H1 (cell line): Measurements from ENCODE around the gene GMCL1.
"Not testable (repeated sequence)": the region's sequence is repeated elsewhere in the genome, so short reads cannot be mapped to it uniquely, and the experiment has no call there.

Experiments used
- CEBPB ChIP-seq: IDR thresholded peaks from 2 replicates; pipeline ENCODE4 v1.6.1; 2012; ENCODE audit warnings: low read depth, low read length
- EP300 ChIP-seq, 2 experiments: IDR thresholded peaks; 1 replicate in 1 of 2; 2 replicates in 1 of 2; pipeline ENCODE4 v1.6.1; 2011 to 2012; ENCODE audit warnings: low read depth in 2 of 2, low read length in 2 of 2, mild to moderate bottlenecking in 2 of 2, borderline replicate concordance in 1 of 2, inconsistent platforms in 1 of 2, moderate library complexity in 1 of 2
- EZH2 ChIP-seq: fragments of 200-600 bp; sonication (generic); IDR thresholded peaks from 2 replicates; pipeline ENCODE4 v1.7.1; 2012; ENCODE audit warnings: low read depth, mild to moderate bottlenecking, moderate library complexity, low read length, inconsistent platforms; ENCODE audit not compliant: severe bottlenecking
- POLR2A ChIP-seq, 2 experiments: IDR thresholded peaks; 1 replicate in 1 of 2; 2 replicates in 1 of 2; pipeline ENCODE4 v1.6.1; 2011; ENCODE audit warnings: low read depth in 2 of 2, low read length in 2 of 2, mild to moderate bottlenecking in 2 of 2; ENCODE audit errors: control extremely low read depth in 1 of 2
- POLR2AphosphoS5 ChIP-seq: IDR thresholded peaks from 2 replicates; pipeline ENCODE4 v1.6.1; 2011; ENCODE audit warnings: low read depth, low read length
- RFX5 ChIP-seq: IDR thresholded peaks from 2 replicates; pipeline ENCODE4 v1.6.1; 2011; ENCODE audit warnings: low read depth, low read length, improper control_type of control experiment, borderline replicate concordance
- SIX5 ChIP-seq: IDR thresholded peaks from 2 replicates; pipeline ENCODE4 v1.6.1; 2011; ENCODE audit warnings: mild to moderate bottlenecking, low read depth, low read length
- SP4 ChIP-seq: IDR thresholded peaks from 2 replicates; pipeline ENCODE4 v1.6.1; 2012; ENCODE audit warnings: low read length, inconsistent platforms
- ZNF274 ChIP-seq: IDR thresholded peaks from 2 replicates; pipeline ENCODE4 v1.7.0; 2012; ENCODE audit warnings: low read length, borderline replicate concordance; ENCODE audit errors: extremely low read depth
- TF ChIP-seq, protein P1 (sequence below), 3 experiments: IDR thresholded peaks; 1 replicate in 2 of 3; 2 replicates in 1 of 3; pipeline versions ENCODE4 v1.5.1 to v1.6.1; 2011; ENCODE audit warnings: low read length in 3 of 3, mild to moderate bottlenecking in 3 of 3, inconsistent platforms in 2 of 3, low read depth in 1 of 3, moderate library complexity in 1 of 3; ENCODE audit not compliant: insufficient read depth in 1 of 3; ENCODE audit errors: control extremely low read depth in 1 of 3

DNA sequence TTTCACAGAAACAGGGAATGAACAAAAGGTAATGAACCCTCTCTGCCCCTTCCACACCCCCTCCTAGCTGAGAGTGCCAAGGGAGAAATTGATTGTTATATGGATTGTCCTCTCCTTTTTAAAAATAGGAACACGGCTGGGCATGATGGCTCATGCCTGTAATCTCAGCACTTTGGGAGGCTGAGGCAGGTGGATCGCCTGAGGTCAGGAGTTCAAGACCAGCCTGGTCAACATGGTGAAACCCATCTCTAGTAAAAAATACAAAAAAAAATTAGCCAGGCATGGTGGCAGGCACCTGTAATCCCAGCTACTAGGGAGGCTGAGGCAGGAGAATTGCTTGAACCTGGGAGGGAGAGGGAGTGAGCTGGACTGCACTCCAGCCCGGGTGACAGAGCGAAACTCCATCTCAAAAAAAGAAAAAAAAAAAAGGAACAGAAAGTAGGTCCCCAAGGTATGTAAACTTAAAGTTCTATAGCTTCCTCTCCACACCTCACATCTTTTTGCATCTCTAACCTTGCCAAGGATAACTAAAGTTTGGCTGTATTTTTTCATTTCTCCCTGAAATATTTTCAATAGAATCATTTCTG, 26.6 kb upstream of the GMCL1 start:
- not testable (repeated sequence) for TF ChIP-seq SIX5; SP4; CEBPB; POLR2A (IDR thresholded peaks at IDR 0.05; ENCODE audit: control extremely low read depth in 1 of 2, low read depth in 2 of 2, low read length in 2 of 2); EP300 (IDR thresholded peaks at IDR 0.05; ENCODE audit: borderline replicate concordance in 1 of 2, low read depth in 2 of 2, low read length in 2 of 2); ZNF274; RFX5; POLR2AphosphoS5; EZH2
- TF ChIP-seq, protein P1, sequence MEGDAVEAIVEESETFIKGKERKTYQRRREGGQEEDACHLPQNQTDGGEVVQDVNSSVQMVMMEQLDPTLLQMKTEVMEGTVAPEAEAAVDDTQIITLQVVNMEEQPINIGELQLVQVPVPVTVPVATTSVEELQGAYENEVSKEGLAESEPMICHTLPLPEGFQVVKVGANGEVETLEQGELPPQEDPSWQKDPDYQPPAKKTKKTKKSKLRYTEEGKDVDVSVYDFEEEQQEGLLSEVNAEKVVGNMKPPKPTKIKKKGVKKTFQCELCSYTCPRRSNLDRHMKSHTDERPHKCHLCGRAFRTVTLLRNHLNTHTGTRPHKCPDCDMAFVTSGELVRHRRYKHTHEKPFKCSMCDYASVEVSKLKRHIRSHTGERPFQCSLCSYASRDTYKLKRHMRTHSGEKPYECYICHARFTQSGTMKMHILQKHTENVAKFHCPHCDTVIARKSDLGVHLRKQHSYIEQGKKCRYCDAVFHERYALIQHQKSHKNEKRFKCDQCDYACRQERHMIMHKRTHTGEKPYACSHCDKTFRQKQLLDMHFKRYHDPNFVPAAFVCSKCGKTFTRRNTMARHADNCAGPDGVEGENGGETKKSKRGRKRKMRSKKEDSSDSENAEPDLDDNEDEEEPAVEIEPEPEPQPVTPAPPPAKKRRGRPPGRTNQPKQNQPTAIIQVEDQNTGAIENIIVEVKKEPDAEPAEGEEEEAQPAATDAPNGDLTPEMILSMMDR (IDR thresholded peaks at IDR 0.05; ENCODE audit: control extremely low read depth in 1 of 3, insufficient read depth in 1 of 3, low read depth in 1 of 3, low read length in 3 of 3) = not testable (repeated sequence)
